Calu3 (cell line): ENCODE measurements around the gene ACAP2. TPM values are rescaled to one million over a fixed set of nuclear protein-coding genes. Genes with fewer than 3 reads are reported as not detected.

Source experiments
- BruUV-seq: library from RNA; stranded (reverse); fragments of 400-500 nt; replicated peaks from 2 replicates; lab custom pipeline; 2021; lab: Mats Ljungman, UMichigan
- CTCF ChIA-PET: fragments of 300-600 bp; sonication (Branson Sonifier 250); formaldehyde crosslinking; loops from one replicate; lab custom pipeline; 2022; ENCODE audit warnings: antibody characterized with exemption; lab: Charles Lee
- DNase-seq: peaks from one replicate; pipeline ENCODE4 v3.0.0; 2022
- H3K27ac Mint-ChIP-seq: one replicate; pipeline ENCODE4 v1.8.0; 2022; ENCODE audit warnings: mixed read lengths; ENCODE audit not compliant: unreplicated experiment
- H3K27me3 Mint-ChIP-seq: one replicate; pipeline ENCODE4 v1.8.0; 2022; ENCODE audit warnings: mixed read lengths; ENCODE audit not compliant: unreplicated experiment
- H3K36me3 Mint-ChIP-seq: one replicate; pipeline ENCODE4 v1.8.0; 2022; ENCODE audit warnings: mild to moderate bottlenecking, moderate library complexity, mixed read lengths; ENCODE audit not compliant: insufficient read depth, unreplicated experiment
- H3K4me1 Mint-ChIP-seq: one replicate; pipeline ENCODE4 v1.8.0; 2022; ENCODE audit warnings: mild to moderate bottlenecking, low read depth, mixed read lengths; ENCODE audit not compliant: unreplicated experiment
- H3K4me3 Mint-ChIP-seq: one replicate; pipeline ENCODE4 v1.8.0; 2022; ENCODE audit warnings: mild to moderate bottlenecking, low read depth, moderate library complexity, mixed read lengths; ENCODE audit not compliant: unreplicated experiment
- H3K9me3 Mint-ChIP-seq: one replicate; pipeline ENCODE4 v1.8.0; 2022; ENCODE audit warnings: low read depth, mixed read lengths; ENCODE audit not compliant: unreplicated experiment
- CTCF ChIP-seq: fragments of 200-600 bp; IDR thresholded peaks from one replicate; pipeline ENCODE4 v1.8.0; 2022; ENCODE audit warnings: antibody characterized with exemption; ENCODE audit not compliant: unreplicated experiment
- intact Hi-C: fragments of 100-400 bp; cut with micrococcal nuclease; formaldehyde crosslinking; loops from one replicate; pipeline ENCODE4 v1.10.0; 2022; ENCODE audit not compliant: unreplicated experiment
- total RNA-seq: library from RNA; stranded (reverse); gene quantifications from 2 replicates; pipeline ENCODE4 v1.2.3, GENCODE V29; 2022

The ACAP2 gene
- total RNA-seq, 1 experiment from 2014 or later: 74.0 TPM

DNA sequence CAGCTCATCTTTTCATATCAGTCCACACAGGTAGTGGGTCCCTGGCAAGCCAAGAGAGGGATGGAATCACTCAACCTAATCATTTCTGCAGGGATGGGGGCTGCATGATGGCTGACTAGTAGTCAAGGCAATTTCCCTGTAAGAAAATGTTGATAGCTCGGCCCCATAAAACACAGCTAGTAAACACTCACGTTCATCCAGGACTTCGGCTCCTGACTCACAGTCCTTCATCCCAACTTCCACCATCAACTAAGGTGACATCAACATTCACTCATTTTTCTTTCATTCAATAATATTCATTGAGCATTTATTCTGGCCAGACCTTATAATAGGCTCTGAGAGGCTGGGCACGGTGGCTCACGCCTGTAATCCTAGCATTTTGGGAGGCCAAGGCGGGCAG lies 4.4 kb upstream of the ACAP2 start:
- H3K4me3 Mint-ChIP-seq: no peak overlapping the region
- H3K9me3 Mint-ChIP-seq: no peaks in the 10 kb centered on the region
- H3K36me3 Mint-ChIP-seq: peaks cover 16% of the 10 kb centered on the region
- peaks cover 19% of the 10 kb centered on the region for H3K4me1 Mint-ChIP-seq
- intact Hi-C loops: no loop called here
- no peak overlapping the region for H3K27ac Mint-ChIP-seq
- CTCF ChIA-PET: interaction anchor here (0.6 kb wide), 1 partner anchor 176 kb away, joined by 3 read pairs; the partner anchor contains the start of gene XXYLT1
- BruUV-seq: no TSS peak
- DNase-seq: no peak
- no peaks in the 10 kb centered on the region for H3K27me3 Mint-ChIP-seq
- TF ChIP-seq CTCF: no peak

GRCh38 chr3:195446359-195446758 lies 3.5 kb upstream of the ACAP2 start:
- no peaks in the 10 kb centered on the region for H3K9me3 Mint-ChIP-seq
- H3K27me3 Mint-ChIP-seq: no peaks in the 10 kb centered on the region
- H3K27ac Mint-ChIP-seq: no peak overlapping the region
- DNase-seq: no peak
- no TSS peak for BruUV-seq
- CTCF ChIA-PET: interaction anchor here (0.6 kb wide), 1 partner anchor 175 kb away, joined by 3 read pairs; the partner anchor contains the start of gene XXYLT1
- H3K4me1 Mint-ChIP-seq: peaks cover 18% of the 10 kb centered on the region
- TF ChIP-seq CTCF: no peak
- intact Hi-C loops: no loop called here
- H3K4me3 Mint-ChIP-seq: no peak overlapping the region
- peaks cover 24% of the 10 kb centered on the region for H3K36me3 Mint-ChIP-seq

DNA sequence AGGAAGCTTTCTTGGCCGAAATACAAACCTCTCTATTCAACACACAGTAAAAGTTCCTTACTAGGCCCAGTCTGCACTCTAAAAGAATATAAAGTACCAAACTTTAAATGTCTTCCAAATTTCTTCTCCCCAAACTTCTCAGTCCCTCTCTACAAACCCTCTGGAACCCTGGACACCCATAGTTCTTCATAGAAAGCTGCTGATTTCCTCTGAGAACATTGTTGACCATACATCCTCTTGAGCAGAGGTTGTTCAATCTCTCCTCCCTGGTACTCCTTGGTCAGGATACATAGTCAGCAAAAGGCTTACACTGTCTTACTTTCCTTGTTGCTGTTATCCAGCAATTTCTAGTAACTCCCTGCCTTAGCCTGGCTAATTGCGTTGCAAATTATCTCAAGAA lies 3.1 kb upstream of the ACAP2 start:
- no peak for TF ChIP-seq CTCF
- Mint-ChIP-seq H3K36me3 (peaks cover 29% of the 10 kb centered on the region), H3K4me1 (peaks cover 18% of the 10 kb centered on the region), H3K27ac (no peak overlapping the region), H3K27me3 (no peaks in the 10 kb centered on the region), H3K4me3 (no peak overlapping the region), H3K9me3 (no peaks in the 10 kb centered on the region)
- CTCF ChIA-PET: no interaction called here
- no TSS peak for BruUV-seq
- DNase-seq: no peak
- intact Hi-C loops: no loop called here

DNA sequence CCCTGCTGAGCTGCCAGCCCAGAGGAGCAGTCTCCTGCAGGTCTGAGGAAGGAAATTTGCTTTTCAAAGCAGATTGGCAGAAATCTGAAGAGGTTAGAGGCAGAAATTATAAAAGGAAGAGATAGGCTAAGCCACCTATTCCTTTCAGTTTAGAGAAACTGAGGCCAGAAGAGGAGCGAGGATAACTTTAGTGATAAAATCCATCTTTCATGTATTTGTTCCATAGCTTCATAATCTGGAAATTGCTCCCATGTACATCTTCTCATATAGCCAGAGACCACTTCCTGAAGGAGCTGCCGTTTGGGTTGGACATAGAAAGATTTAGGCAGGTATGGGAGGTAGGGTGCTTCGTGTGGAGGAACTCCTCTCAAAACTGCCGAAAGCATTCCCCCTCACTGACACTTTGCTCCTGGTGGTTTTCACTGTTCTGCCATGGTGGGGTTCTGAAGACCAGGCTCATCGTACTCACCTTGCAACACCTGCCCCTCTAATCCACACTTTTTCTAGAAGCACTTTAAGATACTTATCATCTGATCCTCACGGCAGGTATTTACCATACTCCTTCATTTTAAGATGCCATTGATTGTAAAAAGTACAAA lies 670 bp upstream of the ACAP2 start:
- CTCF ChIA-PET: interaction anchor here (1.0 to 6.0 kb wide), 6 partner anchors 27 to 173 kb away, joined by 3 to 36 read pairs (median 5); partner anchors contain the start of genes PPP1R2 and XXYLT1
- H3K36me3 Mint-ChIP-seq: peaks cover 30% of the 10 kb centered on the region
- TF ChIP-seq CTCF: no peak
- BruUV-seq: no TSS peak
- peak overlapping the region; percentile 100 for H3K4me3 Mint-ChIP-seq
- H3K4me1 Mint-ChIP-seq: peaks cover 32% of the 10 kb centered on the region
- intact Hi-C loops: loop anchor here (5.0 kb wide), 1 partner anchor 171 kb away; the partner anchor contains the start of gene XXYLT1
- no peaks in the 10 kb centered on the region for H3K9me3 Mint-ChIP-seq
- H3K27ac Mint-ChIP-seq: peak overlapping the region; percentile 94
- DNase-seq: no peak
- no peaks in the 10 kb centered on the region for H3K27me3 Mint-ChIP-seq
